GM18526 (cell line): ENCODE data around the gene RGS3.

Experiments used
- POLR2A ChIP-seq: IDR thresholded peaks from 3 replicates; pipeline ENCODE4 v1.6.1; 2011; ENCODE audit not compliant: insufficient read length; ENCODE audit errors: extremely low read depth

The RGS3 gene

GRCh38 chr9:113495526-113495925 lies 32.0 kb downstream of the RGS3 start:
- TF ChIP-seq POLR2A, result no peak

- no peak for TF ChIP-seq POLR2A
Observed at GRCh38 chr9:113497051-113497450, 33.5 kb downstream of the RGS3 start.

- no peak for TF ChIP-seq POLR2A
Observed at GRCh38 chr9:113499153-113499875, 35.8 kb downstream of the RGS3 start.

- TF ChIP-seq POLR2A, result no peak
Observed at GRCh38 chr9:113499876-113500497, 36.5 kb downstream of the RGS3 start.

GRCh38 chr9:113501129-113501686 lies 37.7 kb downstream of the RGS3 start:
- no peak for TF ChIP-seq POLR2A

- no peak for TF ChIP-seq POLR2A
Observed at GRCh38 chr9:113501852-113502251, 38.3 kb downstream of the RGS3 start.

- no peak for TF ChIP-seq POLR2A
Observed at GRCh38 chr9:113502427-113503034, 39.0 kb downstream of the RGS3 start.

GRCh38 chr9:113503131-113503541 lies 39.6 kb downstream of the RGS3 start:
- TF ChIP-seq POLR2A, result no peak

GRCh38 chr9:113503613-113504211 lies 40.2 kb downstream of the RGS3 start:
- no peak for TF ChIP-seq POLR2A

- no peak for TF ChIP-seq POLR2A
Observed at GRCh38 chr9:113504725-113505590, 41.4 kb downstream of the RGS3 start.

GRCh38 chr9:113506090-113506589 lies 42.6 kb downstream of the RGS3 start:
- TF ChIP-seq POLR2A, result no peak

GRCh38 chr9:113507256-113507655 lies 43.7 kb downstream of the RGS3 start:
- no peak for TF ChIP-seq POLR2A

GRCh38 chr9:113508111-113508749 lies 44.7 kb downstream of the RGS3 start:
- TF ChIP-seq POLR2A, result no peak

GRCh38 chr9:113509463-113509862 lies 45.9 kb downstream of the RGS3 start:
- no peak for TF ChIP-seq POLR2A
